ENCODE data around the gene WDFY3. TPM values are rescaled to one million over a fixed set of nuclear protein-coding genes. Genes with fewer than 3 reads are reported as not detected.

Gene WDFY3
- total RNA-seq, 2 donors from 2014 or later: 0.18 to 1.9 TPM

GRCh38 chr4:84957514-84958420 lies 8.7 kb downstream of the WDFY3 start:
- no peaks in the 10 kb centered on the region for H3K36me3 Mint-ChIP-seq
- H3K9me3 Mint-ChIP-seq: no peaks in the 10 kb centered on the region
- ATAC-seq: no peak
- DNase-seq (ENCODE audit: low spot score in 2 of 2): no peak
- H3K27ac Mint-ChIP-seq: no peak overlapping the region

- ATAC-seq (no peak), DNase-seq (ENCODE audit: low spot score in 2 of 2) (no peak)
- no peaks in the 10 kb centered on the region for H3K36me3 Mint-ChIP-seq
- H3K9me3 Mint-ChIP-seq: no peaks in the 10 kb centered on the region
- H3K27ac Mint-ChIP-seq: no peak overlapping the region
Measured at GRCh38 chr4:84956014-84956413, 10.5 kb downstream of the WDFY3 start.

GRCh38 chr4:84954982-84955567 lies 11.4 kb downstream of the WDFY3 start:
- no peak for ATAC-seq
- no peaks in the 10 kb centered on the region for H3K9me3 Mint-ChIP-seq
- H3K27ac Mint-ChIP-seq: no peak overlapping the region
- no peak for DNase-seq (ENCODE audit: low spot score in 2 of 2)
- H3K36me3 Mint-ChIP-seq: no peaks in the 10 kb centered on the region

GRCh38 chr4:84952776-84953175 lies 13.7 kb downstream of the WDFY3 start:
- no peak for DNase-seq (ENCODE audit: low spot score in 2 of 2)
- H3K27ac Mint-ChIP-seq: no peak overlapping the region
- no peaks in the 10 kb centered on the region for H3K36me3 Mint-ChIP-seq
- ATAC-seq: no peak
- no peaks in the 10 kb centered on the region for H3K9me3 Mint-ChIP-seq

- Mint-ChIP-seq H3K27ac (no peak overlapping the region), H3K36me3 (no peaks in the 10 kb centered on the region)
- ATAC-seq: no peak
Measured at GRCh38 chr4:84952004-84952403, 14.5 kb downstream of the WDFY3 start.

GRCh38 chr4:84948056-84948455 lies 18.4 kb downstream of the WDFY3 start:
- no peak for ATAC-seq
- Mint-ChIP-seq H3K9me3 (no peaks in the 10 kb centered on the region), H3K36me3 (no peaks in the 10 kb centered on the region), H3K27ac (no peak overlapping the region)
- no peak for DNase-seq (ENCODE audit: low spot score in 2 of 2)

More at GRCh38 chr4:84952004-84952403, 14.5 kb downstream of the WDFY3 start:
- no peak for DNase-seq (ENCODE audit: low spot score in 2 of 2)
- no peaks in the 10 kb centered on the region for H3K9me3 Mint-ChIP-seq

- no peaks in the 10 kb centered on the region for H3K36me3 Mint-ChIP-seq
- no peak overlapping the region for H3K27ac Mint-ChIP-seq
- DNase-seq (ENCODE audit: low spot score in 2 of 2): no peak
- ATAC-seq: no peak
- peaks cover 4 to 6% of the 10 kb centered on the region in 2 donors for H3K9me3 Mint-ChIP-seq
Measured at GRCh38 chr4:84944947-84945346, 21.5 kb downstream of the WDFY3 start.

GRCh38 chr4:84940960-84941359 lies 25.5 kb downstream of the WDFY3 start:
- ATAC-seq (no peak), DNase-seq (ENCODE audit: low spot score in 2 of 2) (no peak)
- no peaks in the 10 kb centered on the region for H3K36me3 Mint-ChIP-seq
- H3K9me3 Mint-ChIP-seq: peaks cover 15 to 16% of the 10 kb centered on the region in 2 donors
- no peak overlapping the region for H3K27ac Mint-ChIP-seq

GRCh38 chr4:84939113-84939512 lies 27.4 kb downstream of the WDFY3 start:
- ATAC-seq: no peak
- Mint-ChIP-seq H3K27ac (no peak overlapping the region), H3K36me3 (no peaks in the 10 kb centered on the region), H3K9me3 (peaks cover 15 to 16% of the 10 kb centered on the region in 2 donors)
- DNase-seq (ENCODE audit: low spot score in 2 of 2): no peak

- DNase-seq (ENCODE audit: low spot score in 2 of 2) (no peak), ATAC-seq (no peak)
- H3K27ac Mint-ChIP-seq: no peak overlapping the region
- no peaks in the 10 kb centered on the region for H3K36me3 Mint-ChIP-seq
- H3K9me3 Mint-ChIP-seq: peaks cover 15 to 16% of the 10 kb centered on the region in 2 donors
Measured at GRCh38 chr4:84938316-84938715, 28.2 kb downstream of the WDFY3 start.

GRCh38 chr4:84937381-84937977 lies 29.0 kb downstream of the WDFY3 start:
- DNase-seq (ENCODE audit: low spot score in 2 of 2) (no peak), ATAC-seq (no peak)
- H3K27ac Mint-ChIP-seq: no peak overlapping the region
- H3K9me3 Mint-ChIP-seq: peaks cover 15 to 16% of the 10 kb centered on the region in 2 donors
- no peaks in the 10 kb centered on the region for H3K36me3 Mint-ChIP-seq

GRCh38 chr4:84936123-84936522 lies 30.4 kb downstream of the WDFY3 start:
- no peaks in the 10 kb centered on the region for H3K36me3 Mint-ChIP-seq
- DNase-seq (ENCODE audit: low spot score in 2 of 2) (no peak), ATAC-seq (no peak)
- no peak overlapping the region for H3K27ac Mint-ChIP-seq
- H3K9me3 Mint-ChIP-seq: peaks cover 11 to 14% of the 10 kb centered on the region in 2 donors

- H3K9me3 Mint-ChIP-seq: peaks cover 0 to 4% of the 10 kb centered on the region in 2 donors
- no peak for DNase-seq (ENCODE audit: low spot score in 2 of 2)
- no peaks in the 10 kb centered on the region for H3K36me3 Mint-ChIP-seq
- no peak for ATAC-seq
- no peak overlapping the region for H3K27ac Mint-ChIP-seq
Measured at GRCh38 chr4:84932462-84932861, 34.0 kb downstream of the WDFY3 start.

- H3K9me3 Mint-ChIP-seq: no peaks in the 10 kb centered on the region
- DNase-seq (ENCODE audit: low spot score in 2 of 2): no peak
- no peak overlapping the region for H3K27ac Mint-ChIP-seq
- ATAC-seq: no peak
- H3K36me3 Mint-ChIP-seq: no peaks in the 10 kb centered on the region
Measured at GRCh38 chr4:84931961-84932360, 34.5 kb downstream of the WDFY3 start.

GRCh38 chr4:84931274-84931673 lies 35.2 kb downstream of the WDFY3 start:
- Mint-ChIP-seq H3K36me3 (no peaks in the 10 kb centered on the region), H3K9me3 (no peaks in the 10 kb centered on the region), H3K27ac (no peak overlapping the region)
- no peak for ATAC-seq
- no peak for DNase-seq (ENCODE audit: low spot score in 2 of 2)

GRCh38 chr4:84928089-84928488 lies 38.4 kb downstream of the WDFY3 start:
- no peak for ATAC-seq
- Mint-ChIP-seq H3K36me3 (no peaks in the 10 kb centered on the region), H3K9me3 (no peaks in the 10 kb centered on the region), H3K27ac (no peak overlapping the region)
- no peak for DNase-seq (ENCODE audit: low spot score in 2 of 2)

GRCh38 chr4:84927428-84927827 lies 39.1 kb downstream of the WDFY3 start:
- no peak for ATAC-seq
- Mint-ChIP-seq H3K9me3 (no peaks in the 10 kb centered on the region), H3K27ac (no peak overlapping the region), H3K36me3 (no peaks in the 10 kb centered on the region)
- no peak for DNase-seq (ENCODE audit: low spot score in 2 of 2)

All from activated naive CD4-positive, alpha-beta T cell treated with anti-CD3 and anti-CD28 coated beads, Interleukin-2, amount 50 U/mL, for 72 hours (primary cell).